ENCODE data around the gene FGD2.
A peak's percentile ranks its signal among the peaks of the same experiment; 100 is the strongest.
"Not testable (repeated sequence)": the region's sequence is repeated elsewhere in the genome, so short reads cannot be mapped to it uniquely, and the experiment has no call there.

The FGD2 gene

GRCh38 chr6:37038292-37039198, 33.1 kb downstream of the FGD2 start:
- DNase-seq (ENCODE audit: low read depth in 2 of 2, low spot score in 1 of 2), result no peak

GRCh38 chr6:37039958-37040357, 34.5 kb downstream of the FGD2 start:
- DNase-seq (ENCODE audit: low read depth in 2 of 2, low spot score in 1 of 2), result no peak

- DNase-seq (ENCODE audit: low read depth in 2 of 2, low spot score in 1 of 2), result no peak
Observed at GRCh38 chr6:37041521-37041920, 36.1 kb downstream of the FGD2 start.

GRCh38 chr6:37042150-37042549, 36.7 kb downstream of the FGD2 start:
- no peak for DNase-seq (ENCODE audit: low read depth in 2 of 2, low spot score in 1 of 2)

- not testable (repeated sequence) for DNase-seq (ENCODE audit: low read depth in 2 of 2, low spot score in 1 of 2)
Observed at GRCh38 chr6:37043091-37043490, 37.6 kb downstream of the FGD2 start.

- no peak for DNase-seq (ENCODE audit: low read depth in 2 of 2, low spot score in 1 of 2)
Observed at GRCh38 chr6:37047346-37047688, 41.9 kb downstream of the FGD2 start.

- no peak for DNase-seq (ENCODE audit: low read depth in 2 of 2, low spot score in 1 of 2)
Observed at GRCh38 chr6:37047689-37048402, 42.4 kb downstream of the FGD2 start.

- DNase-seq (ENCODE audit: low read depth in 2 of 2, low spot score in 1 of 2), result no peak
Observed at GRCh38 chr6:37048403-37048850, 43.0 kb downstream of the FGD2 start.

GRCh38 chr6:37048851-37049757, 43.6 kb downstream of the FGD2 start:
- peak in 1 of 2 donors; percentile 52 for DNase-seq (ENCODE audit: low read depth in 2 of 2, low spot score in 1 of 2)

- no peak for DNase-seq (ENCODE audit: low read depth in 2 of 2, low spot score in 1 of 2)
Observed at GRCh38 chr6:37049758-37050044, 44.2 kb downstream of the FGD2 start.

GRCh38 chr6:37050045-37050853, 44.8 kb downstream of the FGD2 start:
- DNase-seq (ENCODE audit: low read depth in 2 of 2, low spot score in 1 of 2), result peak in 1 of 2 donors; percentile 22

GRCh38 chr6:37050854-37051137, 45.3 kb downstream of the FGD2 start:
- DNase-seq (ENCODE audit: low read depth in 2 of 2, low spot score in 1 of 2), result no peak

- DNase-seq (ENCODE audit: low read depth in 2 of 2, low spot score in 1 of 2), result peak; percentile 76 to 78
Observed at GRCh38 chr6:37051138-37052026, 45.9 kb downstream of the FGD2 start.

- no peak for DNase-seq (ENCODE audit: low read depth in 2 of 2, low spot score in 1 of 2)
Observed at GRCh38 chr6:37052027-37052628, 46.7 kb downstream of the FGD2 start.

- no peak for DNase-seq (ENCODE audit: low read depth in 2 of 2, low spot score in 1 of 2)
Observed at GRCh38 chr6:37053683-37054082, 48.2 kb downstream of the FGD2 start.

- DNase-seq (ENCODE audit: low read depth in 2 of 2, low spot score in 1 of 2), result no peak
Observed at GRCh38 chr6:37054171-37054570, 48.7 kb downstream of the FGD2 start.

- DNase-seq (ENCODE audit: low read depth in 2 of 2, low spot score in 1 of 2), result no peak
Observed at GRCh38 chr6:37054580-37054979, 49.1 kb downstream of the FGD2 start.

GRCh38 chr6:37056112-37056403, 50.6 kb downstream of the FGD2 start:
- DNase-seq (ENCODE audit: low read depth in 2 of 2, low spot score in 1 of 2), result no peak

- no peak for DNase-seq (ENCODE audit: low read depth in 2 of 2, low spot score in 1 of 2)
Observed at GRCh38 chr6:37056439-37057127, 51.1 kb downstream of the FGD2 start.
